Subcutaneous adipose tissue (tissue), 4 donors: ENCODE measurements around the gene CD274. TPM values are rescaled to one million over a fixed set of nuclear protein-coding genes. Genes with fewer than 3 reads are reported as not detected.

Source experiments
- CTCF ChIP-seq: fragments of 450-650 bp; IDR thresholded peaks from one replicate; pipeline ENCODE4 v1.5.1; 2016; ENCODE audit warnings: low read depth, mild to moderate bottlenecking, control low read depth, antibody characterized with exemption, moderate library complexity
- total RNA-seq, 4 donors: library from RNA; depleted of rRNA; stranded (reverse); fragments of >200 nt; gene quantifications; one replicate each; pipeline ENCODE4 v1.1.0, GENCODE V29; 2016

CD274 gene
- total RNA-seq, 4 donors from 2014 or later, result 2.4 to 7.0 (median 4.6) TPM

GRCh38 chr9:5460157-5460556 is 9.8 kb downstream of the CD274 start:
- TF ChIP-seq CTCF, result no peak

DNA sequence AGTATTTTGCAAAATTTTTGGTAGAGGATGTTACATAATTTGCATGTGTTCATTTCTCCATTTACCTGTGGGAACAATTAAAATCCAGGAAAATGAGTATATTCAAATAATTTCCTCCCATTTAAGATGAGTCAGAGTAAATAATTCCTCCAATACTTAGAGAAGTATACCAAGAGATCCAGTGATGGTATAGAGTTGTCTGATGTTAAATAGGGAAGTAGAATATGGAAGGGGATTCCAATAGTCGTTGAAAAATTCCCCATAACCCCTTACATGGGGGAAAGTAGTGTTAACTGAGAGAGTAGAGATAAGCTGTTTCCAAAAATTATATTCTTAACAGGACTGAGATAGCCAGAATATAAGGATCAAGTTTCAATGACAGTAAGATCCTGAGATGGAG is 15.7 kb downstream of the CD274 start:
- no peak for TF ChIP-seq CTCF

GRCh38 chr9:5466766-5467165 is 16.4 kb downstream of the CD274 start:
- TF ChIP-seq CTCF, result no peak

- TF ChIP-seq CTCF, result no peak
Observed at GRCh38 chr9:5468850-5469249, 18.5 kb downstream of the CD274 start.

DNA sequence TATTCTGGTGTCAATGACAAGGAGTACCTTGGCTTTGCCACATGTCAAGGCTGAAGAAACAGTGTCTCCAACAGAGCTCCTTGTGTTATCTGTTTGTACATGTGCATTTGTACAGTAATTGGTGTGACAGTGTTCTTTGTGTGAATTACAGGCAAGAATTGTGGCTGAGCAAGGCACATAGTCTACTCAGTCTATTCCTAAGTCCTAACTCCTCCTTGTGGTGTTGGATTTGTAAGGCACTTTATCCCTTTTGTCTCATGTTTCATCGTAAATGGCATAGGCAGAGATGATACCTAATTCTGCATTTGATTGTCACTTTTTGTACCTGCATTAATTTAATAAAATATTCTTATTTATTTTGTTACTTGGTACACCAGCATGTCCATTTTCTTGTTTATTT is 19.8 kb downstream of the CD274 start:
- no peak for TF ChIP-seq CTCF

- TF ChIP-seq CTCF, result no peak
Observed at GRCh38 chr9:5470816-5471215, 20.5 kb downstream of the CD274 start.

DNA sequence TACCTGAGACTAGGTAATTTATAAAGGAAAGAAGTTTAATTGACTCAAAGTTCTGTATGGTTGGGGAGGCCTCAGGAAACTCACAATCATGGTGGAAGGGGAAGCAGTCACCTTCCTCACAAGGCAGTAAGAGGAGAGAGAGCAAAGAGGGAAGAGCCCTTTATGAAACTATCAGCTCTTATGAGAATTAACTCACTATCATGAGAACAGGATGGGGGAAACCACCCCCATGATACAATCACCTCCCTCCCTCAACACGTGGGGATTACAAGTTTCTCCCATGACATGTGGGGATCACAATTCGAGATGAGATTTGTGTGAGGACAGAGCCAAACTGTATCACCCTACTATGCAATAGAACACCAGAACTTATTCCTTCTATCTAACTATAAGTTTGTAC is 27.9 kb downstream of the CD274 start:
- no peak for TF ChIP-seq CTCF
